ENCODE data around the gene PDHA1. TPM values are rescaled to one million over a fixed set of nuclear protein-coding genes. Genes with fewer than 3 reads are reported as not detected.

PDHA1 gene
- total and polyA plus RNA-seq, 2 experiments from 2014 or later = 77.3 to 257 TPM

- TF ChIP-seq, protein P1, sequence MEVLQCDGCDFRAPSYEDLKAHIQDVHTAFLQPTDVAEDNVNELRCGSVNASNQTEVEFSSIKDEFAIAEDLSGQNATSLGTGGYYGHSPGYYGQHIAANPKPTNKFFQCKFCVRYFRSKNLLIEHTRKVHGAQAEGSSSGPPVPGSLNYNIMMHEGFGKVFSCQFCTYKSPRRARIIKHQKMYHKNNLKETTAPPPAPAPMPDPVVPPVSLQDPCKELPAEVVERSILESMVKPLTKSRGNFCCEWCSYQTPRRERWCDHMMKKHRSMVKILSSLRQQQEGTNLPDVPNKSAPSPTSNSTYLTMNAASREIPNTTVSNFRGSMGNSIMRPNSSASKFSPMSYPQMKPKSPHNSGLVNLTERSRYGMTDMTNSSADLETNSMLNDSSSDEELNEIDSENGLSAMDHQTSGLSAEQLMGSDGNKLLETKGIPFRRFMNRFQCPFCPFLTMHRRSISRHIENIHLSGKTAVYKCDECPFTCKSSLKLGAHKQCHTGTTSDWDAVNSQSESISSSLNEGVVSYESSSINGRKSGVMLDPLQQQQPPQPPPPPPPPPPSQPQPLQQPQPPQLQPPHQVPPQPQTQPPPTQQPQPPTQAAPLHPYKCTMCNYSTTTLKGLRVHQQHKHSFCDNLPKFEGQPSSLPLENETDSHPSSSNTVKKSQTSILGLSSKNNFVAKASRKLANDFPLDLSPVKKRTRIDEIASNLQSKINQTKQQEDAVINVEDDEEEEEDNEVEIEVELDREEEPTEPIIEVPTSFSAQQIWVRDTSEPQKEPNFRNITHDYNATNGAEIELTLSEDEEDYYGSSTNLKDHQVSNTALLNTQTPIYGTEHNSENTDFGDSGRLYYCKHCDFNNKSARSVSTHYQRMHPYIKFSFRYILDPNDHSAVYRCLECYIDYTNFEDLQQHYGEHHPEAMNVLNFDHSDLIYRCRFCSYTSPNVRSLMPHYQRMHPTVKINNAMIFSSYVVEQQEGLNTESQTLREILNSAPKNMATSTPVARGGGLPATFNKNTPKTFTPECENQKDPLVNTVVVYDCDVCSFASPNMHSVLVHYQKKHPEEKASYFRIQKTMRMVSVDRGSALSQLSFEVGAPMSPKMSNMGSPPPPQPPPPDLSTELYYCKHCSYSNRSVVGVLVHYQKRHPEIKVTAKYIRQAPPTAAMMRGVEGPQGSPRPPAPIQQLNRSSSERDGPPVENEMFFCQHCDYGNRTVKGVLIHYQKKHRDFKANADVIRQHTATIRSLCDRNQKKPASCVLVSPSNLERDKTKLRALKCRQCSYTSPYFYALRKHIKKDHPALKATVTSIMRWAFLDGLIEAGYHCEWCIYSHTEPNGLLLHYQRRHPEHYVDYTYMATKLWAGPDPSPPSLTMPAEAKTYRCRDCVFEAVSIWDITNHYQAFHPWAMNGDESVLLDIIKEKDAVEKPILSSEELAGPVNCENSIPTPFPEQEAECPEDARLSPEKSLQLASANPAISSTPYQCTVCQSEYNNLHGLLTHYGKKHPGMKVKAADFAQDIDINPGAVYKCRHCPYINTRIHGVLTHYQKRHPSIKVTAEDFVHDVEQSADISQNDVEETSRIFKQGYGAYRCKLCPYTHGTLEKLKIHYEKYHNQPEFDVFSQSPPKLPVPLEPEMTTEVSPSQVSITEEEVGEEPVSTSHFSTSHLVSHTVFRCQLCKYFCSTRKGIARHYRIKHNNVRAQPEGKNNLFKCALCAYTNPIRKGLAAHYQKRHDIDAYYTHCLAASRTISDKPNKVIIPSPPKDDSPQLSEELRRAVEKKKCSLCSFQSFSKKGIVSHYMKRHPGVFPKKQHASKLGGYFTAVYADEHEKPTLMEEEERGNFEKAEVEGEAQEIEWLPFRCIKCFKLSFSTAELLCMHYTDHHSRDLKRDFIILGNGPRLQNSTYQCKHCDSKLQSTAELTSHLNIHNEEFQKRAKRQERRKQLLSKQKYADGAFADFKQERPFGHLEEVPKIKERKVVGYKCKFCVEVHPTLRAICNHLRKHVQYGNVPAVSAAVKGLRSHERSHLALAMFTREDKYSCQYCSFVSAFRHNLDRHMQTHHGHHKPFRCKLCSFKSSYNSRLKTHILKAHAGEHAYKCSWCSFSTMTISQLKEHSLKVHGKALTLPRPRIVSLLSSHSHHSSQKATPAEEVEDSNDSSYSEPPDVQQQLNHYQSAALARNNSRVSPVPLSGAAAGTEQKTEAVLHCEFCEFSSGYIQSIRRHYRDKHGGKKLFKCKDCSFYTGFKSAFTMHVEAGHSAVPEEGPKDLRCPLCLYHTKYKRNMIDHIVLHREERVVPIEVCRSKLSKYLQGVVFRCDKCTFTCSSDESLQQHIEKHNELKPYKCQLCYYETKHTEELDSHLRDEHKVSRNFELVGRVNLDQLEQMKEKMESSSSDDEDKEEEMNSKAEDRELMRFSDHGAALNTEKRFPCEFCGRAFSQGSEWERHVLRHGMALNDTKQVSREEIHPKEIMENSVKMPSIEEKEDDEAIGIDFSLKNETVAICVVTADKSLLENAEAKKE (CRISPR knock-in tag; IDR thresholded peaks at IDR 0.05) = no peak
- TF ChIP-seq JUNB (IDR thresholded peaks at IDR 0.05; ENCODE audit: unreplicated experiment) = no peak
- no peak for TF ChIP-seq CTCF (conservative IDR thresholded peaks at IDR 0.05; ENCODE audit: low read depth in 2 of 2)
- TF ChIP-seq STAT1 (IDR thresholded peaks at IDR 0.05; ENCODE audit: unreplicated experiment) = no peak
- TF ChIP-seq ETS1 (IDR thresholded peaks at IDR 0.05) = no peak
- no peak for TF ChIP-seq ZNF331 (CRISPR knock-in tag; IDR thresholded peaks at IDR 0.05; ENCODE audit: low read depth)
- no peak for TF ChIP-seq EZH2phosphoT487 (IDR thresholded peaks at IDR 0.05; ENCODE audit: unreplicated experiment)
Observed at GRCh38 chrX:19332983-19333382, 10.7 kb upstream of the PDHA1 start (continued).

All from GM23338 (cell line).